Stomach smooth muscle (tissue), 2 donors: ENCODE data around the gene GIMAP4.
"Not testable (repeated sequence)": the region's sequence is repeated elsewhere in the genome, so short reads cannot be mapped to it uniquely, and the experiment has no call there.

ENCODE experiments used
- H3K27ac ChIP-seq: one replicate; pipeline ENCODE4 v1.7.0; 2013; ENCODE audit warnings: mild to moderate bottlenecking, low read length, inconsistent platforms
- H3K27me3 ChIP-seq, 2 donors: one replicate each; pipeline ENCODE4 v1.7.0; 2013; ENCODE audit warnings: low read length in 2 of 2; ENCODE audit not compliant: insufficient read depth in 2 of 2, control insufficient read depth in 1 of 2
- H3K36me3 ChIP-seq, 2 donors: one replicate each; pipeline ENCODE4 v1.7.0; 2013; ENCODE audit warnings: low read length in 2 of 2; ENCODE audit not compliant: control insufficient read depth in 2 of 2, insufficient read depth in 2 of 2
- H3K4me1 ChIP-seq: one replicate; pipeline ENCODE4 v1.7.0; 2013; ENCODE audit warnings: low read length; ENCODE audit not compliant: control insufficient read depth, insufficient read depth
- H3K4me3 ChIP-seq, 2 donors: one replicate each; pipeline ENCODE4 v1.7.0; 2013; ENCODE audit warnings: low read length in 2 of 2
- H3K9ac ChIP-seq, 2 donors: one replicate each; pipeline ENCODE4 v1.7.0; 2013; ENCODE audit warnings: low read length in 2 of 2, mild to moderate bottlenecking in 1 of 2
- H3K9me3 ChIP-seq, 2 donors: one replicate each; pipeline ENCODE4 v1.7.0; 2013; ENCODE audit warnings: low read length in 2 of 2; ENCODE audit not compliant: control insufficient read depth in 2 of 2
- donor health status: healthy.
- donor health status: Pancreatic carcinoma.

The GIMAP4 gene

GRCh38 chr7:150613880-150614279, 46.7 kb downstream of the GIMAP4 start:
- H3K27ac ChIP-seq = no peak overlapping the region
- H3K27me3 ChIP-seq = no peaks in the 10 kb centered on the region
- no peaks in the 10 kb centered on the region for H3K36me3 ChIP-seq
- no peak overlapping the region for H3K9ac ChIP-seq
- no peaks in the 10 kb centered on the region for H3K9me3 ChIP-seq
- no peaks in the 10 kb centered on the region for H3K4me1 ChIP-seq
- H3K4me3 ChIP-seq = no peak overlapping the region

- not testable (repeated sequence) for H3K9ac ChIP-seq, H3K27me3 ChIP-seq, H3K9me3 ChIP-seq, H3K36me3 ChIP-seq, H3K4me3 ChIP-seq, H3K4me1 ChIP-seq, H3K27ac ChIP-seq
These were observed 47.2 kb downstream of the GIMAP4 start for GRCh38 chr7:150614426-150614825.

GRCh38 chr7:150615221-150615755, 48.1 kb downstream of the GIMAP4 start:
- not testable (repeated sequence) for H3K36me3 ChIP-seq, H3K9me3 ChIP-seq, H3K4me1 ChIP-seq, H3K9ac ChIP-seq, H3K27me3 ChIP-seq, H3K27ac ChIP-seq, H3K4me3 ChIP-seq

- H3K27ac ChIP-seq = no peak overlapping the region
These were observed 52.9 kb downstream of the GIMAP4 start for GRCh38 chr7:150620061-150620460.

GRCh38 chr7:150620617-150621371, 53.6 kb downstream of the GIMAP4 start:
- Histone ChIP-seq H3K27ac (no peak overlapping the region), H3K9me3 (no peaks in the 10 kb centered on the region), H3K4me3 (no peak overlapping the region), H3K36me3 (no peaks in the 10 kb centered on the region), H3K4me1 (no peaks in the 10 kb centered on the region), H3K27me3 (no peaks in the 10 kb centered on the region), H3K9ac (no peak overlapping the region)

More at GRCh38 chr7:150620061-150620460, 52.9 kb downstream of the GIMAP4 start:
- no peak overlapping the region for H3K4me3 ChIP-seq
- no peaks in the 10 kb centered on the region for H3K36me3 ChIP-seq
- H3K4me1 ChIP-seq = no peaks in the 10 kb centered on the region
- no peaks in the 10 kb centered on the region for H3K9me3 ChIP-seq
- no peak overlapping the region for H3K9ac ChIP-seq
- H3K27me3 ChIP-seq = no peaks in the 10 kb centered on the region

GRCh38 chr7:150621376-150621775, 54.2 kb downstream of the GIMAP4 start:
- H3K27ac ChIP-seq = no peak overlapping the region
- H3K9me3 ChIP-seq = no peaks in the 10 kb centered on the region
- H3K9ac ChIP-seq = no peak overlapping the region

More at GRCh38 chr7:150621376-150621775, 54.2 kb downstream of the GIMAP4 start:
- Histone ChIP-seq H3K4me1 (no peaks in the 10 kb centered on the region), H3K27me3 (no peaks in the 10 kb centered on the region), H3K36me3 (no peaks in the 10 kb centered on the region), H3K4me3 (no peak overlapping the region)
